ENCODE measurements around the gene SOS2. TPM values are rescaled to one million over a fixed set of nuclear protein-coding genes. Genes with fewer than 3 reads are reported as not detected.

SOS2 gene
- total RNA-seq, 2 donors from 2014 or later, result 38.7 to 40.2 TPM

DNA sequence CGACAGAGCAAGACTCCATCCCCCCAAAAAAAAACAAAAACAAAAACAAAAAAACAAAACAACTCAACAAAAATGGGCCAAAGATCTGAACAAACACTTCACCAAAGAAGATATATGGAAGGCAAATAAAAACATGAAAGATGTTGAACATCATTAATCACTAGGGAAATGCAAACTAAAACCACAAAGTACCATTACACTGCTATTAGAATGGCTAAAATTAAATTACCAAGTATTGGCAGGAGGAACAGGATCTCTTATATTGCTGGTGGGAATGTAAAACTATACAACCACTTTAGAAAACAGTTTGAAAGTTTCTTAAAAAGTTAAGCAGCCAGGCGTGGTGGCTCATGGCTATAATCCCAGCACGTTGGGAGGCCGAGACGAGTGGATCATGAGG lies 12.9 kb downstream of the SOS2 start:
- no peak overlapping the region for H3K4me3 ChIP-seq
- ATAC-seq (ENCODE audit: insufficient number of reproducible peaks, low FRiP score, low read depth) (no peak), DNase-seq (ENCODE audit: low spot score) (no peak)
- H3K27me3 ChIP-seq (replicated peaks; ENCODE audit: insufficient read depth), result no peaks in the 10 kb centered on the region
- H3K4me1 ChIP-seq (ENCODE audit: control insufficient read depth in 1 of 2, low read depth in 2 of 2), result peaks cover 28 to 48% of the 10 kb centered on the region in 2 donors
- H3K27ac ChIP-seq, result no peak overlapping the region
- H3K36me3 ChIP-seq, result no peaks in the 10 kb centered on the region
- H3K9me3 ChIP-seq, result no peaks in the 10 kb centered on the region
- TF ChIP-seq, protein P1, sequence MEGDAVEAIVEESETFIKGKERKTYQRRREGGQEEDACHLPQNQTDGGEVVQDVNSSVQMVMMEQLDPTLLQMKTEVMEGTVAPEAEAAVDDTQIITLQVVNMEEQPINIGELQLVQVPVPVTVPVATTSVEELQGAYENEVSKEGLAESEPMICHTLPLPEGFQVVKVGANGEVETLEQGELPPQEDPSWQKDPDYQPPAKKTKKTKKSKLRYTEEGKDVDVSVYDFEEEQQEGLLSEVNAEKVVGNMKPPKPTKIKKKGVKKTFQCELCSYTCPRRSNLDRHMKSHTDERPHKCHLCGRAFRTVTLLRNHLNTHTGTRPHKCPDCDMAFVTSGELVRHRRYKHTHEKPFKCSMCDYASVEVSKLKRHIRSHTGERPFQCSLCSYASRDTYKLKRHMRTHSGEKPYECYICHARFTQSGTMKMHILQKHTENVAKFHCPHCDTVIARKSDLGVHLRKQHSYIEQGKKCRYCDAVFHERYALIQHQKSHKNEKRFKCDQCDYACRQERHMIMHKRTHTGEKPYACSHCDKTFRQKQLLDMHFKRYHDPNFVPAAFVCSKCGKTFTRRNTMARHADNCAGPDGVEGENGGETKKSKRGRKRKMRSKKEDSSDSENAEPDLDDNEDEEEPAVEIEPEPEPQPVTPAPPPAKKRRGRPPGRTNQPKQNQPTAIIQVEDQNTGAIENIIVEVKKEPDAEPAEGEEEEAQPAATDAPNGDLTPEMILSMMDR (IDR thresholded peaks at IDR 0.05), result no peak

DNA sequence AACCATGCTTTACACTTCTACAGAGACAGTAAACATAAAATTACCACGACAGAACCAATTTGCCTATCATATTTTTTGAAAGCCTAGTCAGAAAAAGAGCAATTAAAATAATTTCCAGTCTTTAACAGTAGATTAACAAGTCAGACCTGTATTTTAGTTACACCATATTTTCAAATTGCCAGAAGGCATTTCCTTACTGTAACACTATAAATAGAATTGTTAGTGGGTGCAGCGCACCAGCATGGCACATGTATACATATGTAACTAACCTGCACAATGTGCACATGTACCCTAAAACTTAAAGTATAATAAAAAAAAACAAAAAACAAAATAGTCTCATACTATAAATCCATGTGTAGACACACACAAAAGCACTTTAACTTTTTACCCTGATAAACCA lies 16.0 kb downstream of the SOS2 start:
- no peak overlapping the region for H3K27ac ChIP-seq
- DNase-seq (ENCODE audit: low spot score) (no peak), ATAC-seq (ENCODE audit: insufficient number of reproducible peaks, low FRiP score, low read depth) (no peak)
- no peak overlapping the region for H3K4me3 ChIP-seq
- peaks cover 26 to 28% of the 10 kb centered on the region in 2 donors for H3K4me1 ChIP-seq (ENCODE audit: control insufficient read depth in 1 of 2, low read depth in 2 of 2)
- no peaks in the 10 kb centered on the region for H3K9me3 ChIP-seq
- H3K27me3 ChIP-seq (replicated peaks; ENCODE audit: insufficient read depth), result no peaks in the 10 kb centered on the region
- H3K36me3 ChIP-seq, result no peaks in the 10 kb centered on the region
- TF ChIP-seq, protein P1 (IDR thresholded peaks at IDR 0.05), result no peak

DNA sequence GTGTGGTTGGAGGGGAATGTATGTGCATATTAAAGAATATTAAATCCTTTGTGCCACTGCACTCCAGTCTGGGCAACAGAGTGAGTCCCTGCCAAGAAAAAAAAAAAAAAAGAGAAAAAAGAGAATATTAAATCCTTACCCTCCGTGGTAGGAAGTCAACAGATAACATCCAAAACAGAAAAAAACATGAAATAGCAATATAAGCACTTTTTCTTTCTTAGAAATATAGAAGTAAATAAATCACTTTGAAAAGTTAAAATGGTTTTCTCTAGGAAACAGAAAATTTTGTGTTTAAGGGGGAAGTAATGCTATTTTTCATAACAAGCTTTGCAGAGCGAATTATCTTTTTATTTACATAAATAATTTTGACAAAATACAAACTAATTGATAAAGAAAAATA lies 17.6 kb downstream of the SOS2 start:
- H3K9me3 ChIP-seq, result no peaks in the 10 kb centered on the region
- DNase-seq (ENCODE audit: low spot score), result no peak
- peaks cover 17 to 28% of the 10 kb centered on the region in 2 donors for H3K4me1 ChIP-seq (ENCODE audit: control insufficient read depth in 1 of 2, low read depth in 2 of 2)
- H3K36me3 ChIP-seq, result no peaks in the 10 kb centered on the region
- H3K4me3 ChIP-seq, result no peak overlapping the region
- TF ChIP-seq, protein P1 (IDR thresholded peaks at IDR 0.05), result no peak
- no peak overlapping the region for H3K27ac ChIP-seq
- no peak for ATAC-seq (ENCODE audit: insufficient number of reproducible peaks, low FRiP score, low read depth)
- no peaks in the 10 kb centered on the region for H3K27me3 ChIP-seq (replicated peaks; ENCODE audit: insufficient read depth)

DNA sequence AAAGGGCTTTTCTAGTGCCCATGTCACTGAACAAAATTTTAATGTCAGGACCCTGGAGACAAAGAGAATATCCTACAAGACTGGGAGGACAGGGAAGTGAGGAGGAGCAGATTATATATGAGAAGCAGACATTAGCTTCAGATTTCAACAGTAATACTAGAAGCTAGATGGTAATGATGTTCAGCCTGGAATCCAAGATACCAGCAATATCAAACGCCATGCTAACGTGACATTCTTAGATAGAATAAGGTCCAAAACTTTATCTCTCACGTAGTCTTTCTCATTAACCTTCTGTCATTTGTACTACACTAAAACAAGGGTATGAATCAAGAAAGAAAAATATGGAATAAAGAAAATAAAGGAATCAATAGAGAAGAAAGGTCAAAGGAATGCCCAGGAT lies 18.7 kb downstream of the SOS2 start:
- Histone ChIP-seq H3K9me3 (no peaks in the 10 kb centered on the region), H3K27ac (no peak overlapping the region), H3K27me3 (replicated peaks; ENCODE audit: insufficient read depth) (no peaks in the 10 kb centered on the region), H3K4me3 (no peak overlapping the region), H3K4me1 (ENCODE audit: control insufficient read depth in 1 of 2, low read depth in 2 of 2) (peaks cover 16 to 28% of the 10 kb centered on the region in 2 donors), H3K36me3 (no peaks in the 10 kb centered on the region)
- DNase-seq (ENCODE audit: low spot score) (no peak), ATAC-seq (ENCODE audit: insufficient number of reproducible peaks, low FRiP score, low read depth) (no peak)
- TF ChIP-seq, protein P1 (IDR thresholded peaks at IDR 0.05), result no peak

DNA sequence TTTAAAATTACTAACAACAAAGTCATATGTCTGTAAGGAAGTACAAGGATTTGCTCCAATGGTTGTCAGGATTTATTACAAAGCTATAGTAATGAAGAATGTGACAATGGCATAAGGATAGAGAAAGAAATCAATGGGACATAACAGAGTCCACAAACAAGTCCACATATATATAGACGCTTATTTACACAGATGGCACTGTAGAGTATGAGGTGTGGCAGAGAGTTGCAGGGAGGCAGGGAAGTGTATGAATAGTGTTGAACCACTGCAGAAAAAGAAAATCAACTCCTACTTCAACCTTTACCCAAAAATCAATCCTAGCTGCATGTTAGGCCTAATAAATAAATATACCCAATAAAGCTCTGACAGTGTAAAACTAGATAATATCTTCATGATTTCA lies 21.3 kb downstream of the SOS2 start:
- no peaks in the 10 kb centered on the region for H3K27me3 ChIP-seq (replicated peaks; ENCODE audit: insufficient read depth)
- ATAC-seq (ENCODE audit: insufficient number of reproducible peaks, low FRiP score, low read depth) (no peak), DNase-seq (ENCODE audit: low spot score) (no peak)
- no peaks in the 10 kb centered on the region for H3K9me3 ChIP-seq
- H3K4me3 ChIP-seq, result no peak overlapping the region
- H3K27ac ChIP-seq, result no peak overlapping the region
- no peaks in the 10 kb centered on the region for H3K36me3 ChIP-seq
- TF ChIP-seq, protein P1 (IDR thresholded peaks at IDR 0.05), result no peak
- peaks cover 5 to 11% of the 10 kb centered on the region in 2 donors for H3K4me1 ChIP-seq (ENCODE audit: control insufficient read depth in 1 of 2, low read depth in 2 of 2)

Data from thoracic aorta (tissue), 2 donors.